HG03066 (cell line): ENCODE data around the gene FAM193B.

Experiments used
- ATAC-seq: cut with Tn5 transposase; IDR thresholded peaks from one replicate; pipeline ENCODE4 v1.9.1; 2021; ENCODE audit warnings: low read depth; ENCODE audit not compliant: unreplicated experiment

Gene FAM193B

GRCh38 chr5:177503351-177504085 is 50.8 kb downstream of the FAM193B start:
- no peak for ATAC-seq

GRCh38 chr5:177502886-177503285 is 51.5 kb downstream of the FAM193B start:
- ATAC-seq, result no peak

GRCh38 chr5:177501874-177502678 is 52.3 kb downstream of the FAM193B start:
- no peak for ATAC-seq

- ATAC-seq, result no peak
Observed at GRCh38 chr5:177500685-177501522, 53.5 kb downstream of the FAM193B start.

- no peak for ATAC-seq
Observed at GRCh38 chr5:177499842-177500241, 54.5 kb downstream of the FAM193B start.

- peak; percentile 14 for ATAC-seq
Observed at GRCh38 chr5:177498013-177498787, 56.2 kb downstream of the FAM193B start.

GRCh38 chr5:177497292-177498012 is 56.9 kb downstream of the FAM193B start, which contains the start of gene PDLIM7:
Gene PDLIM7 (minus strand): TSS chr5:177497604. CDS start chr5:177496512, 1,092 bp downstream.
- ATAC-seq, result peak; percentile 69

- no peak for ATAC-seq
Observed at GRCh38 chr5:177496727-177497291, 57.6 kb downstream of the FAM193B start.

- no peak for ATAC-seq
Observed at GRCh38 chr5:177496070-177496726, 58.2 kb downstream of the FAM193B start.

GRCh38 chr5:177495243-177496060 is 58.9 kb downstream of the FAM193B start:
- no peak for ATAC-seq

GRCh38 chr5:177494346-177495195 is 59.8 kb downstream of the FAM193B start:
- no peak for ATAC-seq

- ATAC-seq, result no peak
Observed at GRCh38 chr5:177493795-177494345, 60.5 kb downstream of the FAM193B start.

- no peak for ATAC-seq
Observed at GRCh38 chr5:177492841-177493240, 61.5 kb downstream of the FAM193B start.

- ATAC-seq, result no peak
Observed at GRCh38 chr5:177491983-177492746, 62.2 kb downstream of the FAM193B start.

- ATAC-seq, result no peak
Observed at GRCh38 chr5:177491429-177491945, 62.9 kb downstream of the FAM193B start.

GRCh38 chr5:177490992-177491391 is 63.4 kb downstream of the FAM193B start:
- ATAC-seq, result no peak
